OCI-LY1 (cell line): Measurements from ENCODE around the gene ALMS1.

Source experiments
- H2AFZ ChIP-seq: fragments of 200-600 bp; sonication (generic), shearing (Covaris generic); 2 replicates; pipeline ENCODE4 v1.6.0; 2014; ENCODE audit warnings: antibody characterized with exemption, mild to moderate bottlenecking, low read length
- H3F3A ChIP-seq: fragments of 200-600 bp; sonication (generic), shearing (Covaris generic); 2 replicates; pipeline ENCODE4 v1.6.0; 2014; ENCODE audit warnings: mild to moderate bottlenecking, antibody characterized with exemption, low read length, moderate library complexity; ENCODE audit not compliant: insufficient read depth
- H3K27ac ChIP-seq: fragments of 200-600 bp; sonication (generic); 2 replicates; pipeline ENCODE4 v1.5.1; 2014; ENCODE audit warnings: low read length, mixed run types, mild to moderate bottlenecking, low read depth; ENCODE audit not compliant: poor library complexity, severe bottlenecking
- H3K27me3 ChIP-seq: fragments of 200-600 bp; sonication (generic); 2 replicates; pipeline ENCODE4 v1.6.0; 2014; ENCODE audit warnings: antibody characterized with exemption, mild to moderate bottlenecking, low read length, moderate library complexity; ENCODE audit not compliant: insufficient read depth
- H3K36me3 ChIP-seq: fragments of 200-600 bp; sonication (generic); 2 replicates; pipeline ENCODE4 v1.6.1; 2014; ENCODE audit warnings: mild to moderate bottlenecking, antibody characterized with exemption, low read length, moderate library complexity, mixed read lengths; ENCODE audit not compliant: insufficient read depth
- H3K4me1 ChIP-seq: fragments of 200-600 bp; sonication (generic); 2 replicates; pipeline ENCODE4 v1.5.1; 2014; ENCODE audit warnings: mild to moderate bottlenecking, low read length, moderate library complexity; ENCODE audit not compliant: insufficient read depth, severe bottlenecking
- H3K4me2 ChIP-seq: fragments of 200-600 bp; sonication (generic), shearing (Covaris generic); 2 replicates; pipeline ENCODE4 v1.6.1; 2014; ENCODE audit warnings: low read length
- H3K4me3 ChIP-seq: fragments of 200-600 bp; sonication (generic); 2 replicates; pipeline ENCODE4 v1.5.1; 2014; ENCODE audit warnings: low read length, low read depth, mild to moderate bottlenecking, mixed read lengths; ENCODE audit not compliant: poor library complexity, severe bottlenecking
- H3K79me2 ChIP-seq: fragments of 200-600 bp; shearing (Covaris generic); 2 replicates; pipeline ENCODE4 v1.6.1; 2016; ENCODE audit warnings: mixed run types, low read length, mixed read lengths; ENCODE audit not compliant: insufficient read depth
- H3K9ac ChIP-seq: fragments of 200-600 bp; sonication (generic), shearing (Covaris generic); 2 replicates; pipeline ENCODE4 v1.6.1; 2014; ENCODE audit warnings: mild to moderate bottlenecking, low read length, mixed read lengths
- H3K9me2 ChIP-seq: fragments of 200-600 bp; sonication (generic), shearing (Covaris generic); 2 replicates; pipeline ENCODE4 v1.6.1; 2014; ENCODE audit warnings: low read depth, mild to moderate bottlenecking, low read length, mixed read lengths
- H3K9me3 ChIP-seq: fragments of 200-600 bp; shearing (Covaris generic); 2 replicates; pipeline ENCODE4 v1.6.1; 2014; ENCODE audit warnings: low read length, mixed read lengths
- H4K20me1 ChIP-seq: fragments of 200-600 bp; sonication (generic), shearing (Covaris generic); 2 replicates; pipeline ENCODE4 v1.6.0; 2016; ENCODE audit warnings: mild to moderate bottlenecking, low read length; ENCODE audit not compliant: insufficient read depth
- CTCF ChIP-seq: fragments of 200-600 bp; sonication (generic), shearing (Covaris generic); IDR thresholded peaks from 2 replicates; pipeline ENCODE4 v1.5.1; 2017; ENCODE audit warnings: mild to moderate bottlenecking, antibody characterized with exemption, low read length, moderate library complexity, mixed read lengths
- EZH2 ChIP-seq: fragments of 200-600 bp; sonication (generic), shearing (Covaris generic); IDR thresholded peaks from 2 replicates; pipeline ENCODE4 v1.8.0; 2017; ENCODE audit warnings: borderline replicate concordance, mixed run types, mild to moderate bottlenecking, antibody characterized with exemption, low read length, moderate library complexity, mixed read lengths

ALMS1 gene

GRCh38 chr2:73402386-73403103 is 16.9 kb downstream of the ALMS1 start:
- H3K27ac ChIP-seq: no peak overlapping the region
- H3K4me2 ChIP-seq: no peak overlapping the region
- no peak overlapping the region for H2AFZ ChIP-seq
- peaks cover 23% of the 10 kb centered on the region for H3K36me3 ChIP-seq
- no peaks in the 10 kb centered on the region for H3K27me3 ChIP-seq
- H3K4me3 ChIP-seq: no peak overlapping the region
- no peaks in the 10 kb centered on the region for H3K4me1 ChIP-seq
- no peak overlapping the region for H3K9ac ChIP-seq
- H3K79me2 ChIP-seq: no peaks in the 10 kb centered on the region; the same call in 1 of the 2 replicates
- H3K9me2 ChIP-seq: no peaks in the 10 kb centered on the region
- no peaks in the 10 kb centered on the region for H3F3A ChIP-seq
- TF ChIP-seq CTCF (no peak), EZH2 (no peak)
- H3K9me3 ChIP-seq: peaks cover 10% of the 10 kb centered on the region; the same call in 1 of the 2 replicates
- no peaks in the 10 kb centered on the region for H4K20me1 ChIP-seq

GRCh38 chr2:73403237-73403636 is 17.6 kb downstream of the ALMS1 start:
- no peak overlapping the region for H3K4me3 ChIP-seq
- H3K79me2 ChIP-seq: no peaks in the 10 kb centered on the region; the same call in 1 of the 2 replicates
- no peaks in the 10 kb centered on the region for H3K9me2 ChIP-seq
- H3K27me3 ChIP-seq: no peaks in the 10 kb centered on the region
- H3K9ac ChIP-seq: no peak overlapping the region
- no peaks in the 10 kb centered on the region for H4K20me1 ChIP-seq
- no peak overlapping the region for H3K27ac ChIP-seq
- TF ChIP-seq CTCF (no peak), EZH2 (no peak)
- H3K4me2 ChIP-seq: no peak overlapping the region
- H3K9me3 ChIP-seq: peaks cover 10% of the 10 kb centered on the region; the same call in 1 of the 2 replicates
- no peaks in the 10 kb centered on the region for H3F3A ChIP-seq
- H2AFZ ChIP-seq: no peak overlapping the region
- peaks cover 23% of the 10 kb centered on the region for H3K36me3 ChIP-seq
- H3K4me1 ChIP-seq: no peaks in the 10 kb centered on the region

GRCh38 chr2:73404409-73404808 is 18.8 kb downstream of the ALMS1 start:
- Histone ChIP-seq H2AFZ (no peak overlapping the region), H3K9ac (no peak overlapping the region), H3K4me1 (no peaks in the 10 kb centered on the region), H3K36me3 (peaks cover 19% of the 10 kb centered on the region), H3K27me3 (no peaks in the 10 kb centered on the region), H3K79me2 (no peaks in the 10 kb centered on the region), H4K20me1 (no peaks in the 10 kb centered on the region), H3K4me3 (no peak overlapping the region), H3K27ac (no peak overlapping the region), H3K9me2 (no peaks in the 10 kb centered on the region), H3K4me2 (no peak overlapping the region), H3K9me3 (peaks cover 8% of the 10 kb centered on the region; the same call in 1 of the 2 replicates), H3F3A (no peaks in the 10 kb centered on the region)
- no peak for TF ChIP-seq CTCF
- no peak for TF ChIP-seq EZH2
